RWPE2 (cell line): ENCODE measurements around the gene KRTAP2-2.
A peak's percentile ranks its signal among the peaks of the same experiment; 100 is the strongest.
"Not testable (repeated sequence)": the region's sequence is repeated elsewhere in the genome, so short reads cannot be mapped to it uniquely, and the experiment has no call there.

ENCODE experiments used
- ATAC-seq: fragments of 200-7000 bp; cut with Tn5 transposase; 3 replicates; pipeline ENCODE4 v1.9.1; 2021; ENCODE audit warnings: low read depth
- DNase-seq: peaks from one replicate; pipeline ENCODE4 v3.0.0-alpha.2; 2020; ENCODE audit warnings: low spot score
- H3K27ac ChIP-seq: fragments of 450-650 bp; 2 replicates; pipeline ENCODE4 v1.5.1; 2017; ENCODE audit warnings: mild to moderate bottlenecking; ENCODE audit not compliant: poor library complexity, severe bottlenecking
- H3K27me3 ChIP-seq: fragments of 250-450 bp; sonication (Bioruptor Pico); 2 replicates; pipeline ENCODE4 v1.5.1; 2021; ENCODE audit warnings: mild to moderate bottlenecking, moderate library complexity; ENCODE audit not compliant: insufficient read depth, poor library complexity, severe bottlenecking
- H3K36me3 ChIP-seq: fragments of 250-450 bp; sonication (Bioruptor Pico); 2 replicates; pipeline ENCODE4 v1.5.1; 2020; ENCODE audit warnings: low read depth, mild to moderate bottlenecking, moderate library complexity
- H3K4me1 ChIP-seq: fragments of 250-450 bp; sonication (Bioruptor Pico); 2 replicates; pipeline ENCODE4 v1.5.1; 2021; ENCODE audit warnings: mild to moderate bottlenecking, moderate library complexity; ENCODE audit not compliant: insufficient read depth, poor library complexity, severe bottlenecking
- H3K4me3 ChIP-seq: fragments of 250-450 bp; sonication (Bioruptor Pico); 2 replicates; pipeline ENCODE4 v1.5.1; 2021; ENCODE audit warnings: mild to moderate bottlenecking, moderate library complexity; ENCODE audit not compliant: severe bottlenecking
- H3K9me3 ChIP-seq: fragments of 250-450 bp; sonication (Bioruptor Pico); 2 replicates; pipeline ENCODE4 v1.5.1; 2021; ENCODE audit warnings: mild to moderate bottlenecking, moderate library complexity; ENCODE audit not compliant: severe bottlenecking
- CTCF ChIP-seq: fragments of 450-650 bp; IDR thresholded peaks from one replicate; pipeline ENCODE4 v1.5.1; 2017; ENCODE audit warnings: mild to moderate bottlenecking, moderate library complexity; ENCODE audit not compliant: poor library complexity, severe bottlenecking

KRTAP2-2 gene

GRCh38 chr17:41065829-41066624 is 11.0 kb upstream of the KRTAP2-2 start, which contains the start of gene KRTAP2-4:
KRTAP2-4 (minus strand) TSS chr17:41065879; CDS start chr17:41065845, 34 bp downstream.
- Histone ChIP-seq H3K27me3 (no peaks in the 10 kb centered on the region), H3K36me3 (no peaks in the 10 kb centered on the region), H3K4me3 (no peak within 1 kb of the TSS), H3K4me1 (peaks cover 23% of the 10 kb centered on the region), H3K9me3 (no peaks in the 10 kb centered on the region), H3K27ac (peak within 1 kb of the TSS; percentile 28)
- no peak for TF ChIP-seq CTCF
- no peak for DNase-seq
- ATAC-seq, result peak; percentile 79

GRCh38 chr17:41065016-41065689 is 10.1 kb upstream of the KRTAP2-2 start:
- not testable (repeated sequence) for DNase-seq, H3K27me3 ChIP-seq, H3K36me3 ChIP-seq, H3K27ac ChIP-seq, ATAC-seq, H3K9me3 ChIP-seq, H3K4me3 ChIP-seq
- peaks cover 32% of the 10 kb centered on the region for H3K4me1 ChIP-seq

- H3K27ac ChIP-seq, result no peak overlapping the region
These were observed 9.3 kb upstream of the KRTAP2-2 start for GRCh38 chr17:41064301-41064700.

GRCh38 chr17:41063449-41063848 is 8.4 kb upstream of the KRTAP2-2 start:
- no peak overlapping the region for H3K27ac ChIP-seq
- no peaks in the 10 kb centered on the region for H3K9me3 ChIP-seq
- H3K36me3 ChIP-seq, result no peaks in the 10 kb centered on the region
- TF ChIP-seq CTCF, result no peak
- ATAC-seq (no peak), DNase-seq (no peak)
- H3K4me1 ChIP-seq, result peaks cover 46% of the 10 kb centered on the region
- no peak overlapping the region for H3K4me3 ChIP-seq
- H3K27me3 ChIP-seq, result no peaks in the 10 kb centered on the region

More at GRCh38 chr17:41064301-41064700, 9.3 kb upstream of the KRTAP2-2 start:
- H3K4me3 ChIP-seq, result no peak overlapping the region
- ATAC-seq (no peak), DNase-seq (no peak)
- no peaks in the 10 kb centered on the region for H3K9me3 ChIP-seq
- peaks cover 38% of the 10 kb centered on the region for H3K4me1 ChIP-seq
- no peaks in the 10 kb centered on the region for H3K36me3 ChIP-seq
- H3K27me3 ChIP-seq, result no peaks in the 10 kb centered on the region
- no peak for TF ChIP-seq CTCF

- H3K36me3 ChIP-seq, result no peaks in the 10 kb centered on the region
- ATAC-seq, result peak; percentile 29; the same call in 1 of the 3 replicates
- H3K9me3 ChIP-seq, result no peaks in the 10 kb centered on the region
- no peak overlapping the region for H3K4me3 ChIP-seq
- H3K27ac ChIP-seq, result peak overlapping the region; percentile 95
- DNase-seq, result no peak
- no peaks in the 10 kb centered on the region for H3K27me3 ChIP-seq
- no peak for TF ChIP-seq CTCF
- peaks cover 50% of the 10 kb centered on the region for H3K4me1 ChIP-seq
These were observed 6.9 kb upstream of the KRTAP2-2 start for GRCh38 chr17:41061964-41062363.
